Body of pancreas (tissue), 4 donors: ENCODE results near the gene PKP4.

ENCODE experiments used
- CTCF ChIP-seq, 7 experiments: fragments of 450-650 bp in 4 of 7; fragments of 200-600 bp in 3 of 7; sonication (generic) in 3 of 7; IDR thresholded peaks; one replicate each; pipeline ENCODE4 v1.5.1; 2016 to 2019; ENCODE audit warnings: antibody characterized with exemption in 7 of 7
- POLR2A ChIP-seq, 3 donors: fragments of 450-650 bp; IDR thresholded peaks; one replicate each; pipeline ENCODE4 v1.6.1; 2016; ENCODE audit warnings: antibody characterized with exemption in 3 of 3, mild to moderate bottlenecking in 2 of 3

- TF ChIP-seq CTCF (IDR thresholded peaks at IDR 0.05) (no peak), POLR2A (IDR thresholded peaks at IDR 0.05) (no peak)
These were observed 87.2 kb downstream of the PKP4 start for GRCh38 chr2:158543957-158544356.
